ENCODE data around the gene CSNK2A1. TPM values are rescaled to one million over a fixed set of nuclear protein-coding genes. Genes with fewer than 3 reads are reported as not detected.
"Not testable (repeated sequence)": the region's sequence is repeated elsewhere in the genome, so short reads cannot be mapped to it uniquely, and the experiment has no call there.

The CSNK2A1 gene
- total RNA-seq (ENCODE audit: insufficient read depth, low replicate concordance) = 91.5 TPM

- DNase-seq (ENCODE audit: low spot score) = peak; percentile 98
Observed at GRCh38 chr20:543369-544152, at the start of gene CSNK2A1. Gene CSNK2A1, minus strand, starts transcription at chr20:543790. Its CDS starts 35,239 bp downstream, at chr20:508551.

GRCh38 chr20:592506-592905, 48.9 kb upstream of the CSNK2A1 start:
- DNase-seq (ENCODE audit: low spot score) = no peak

GRCh38 chr20:591941-592340, 48.4 kb upstream of the CSNK2A1 start:
- no peak for DNase-seq (ENCODE audit: low spot score)

DNA sequence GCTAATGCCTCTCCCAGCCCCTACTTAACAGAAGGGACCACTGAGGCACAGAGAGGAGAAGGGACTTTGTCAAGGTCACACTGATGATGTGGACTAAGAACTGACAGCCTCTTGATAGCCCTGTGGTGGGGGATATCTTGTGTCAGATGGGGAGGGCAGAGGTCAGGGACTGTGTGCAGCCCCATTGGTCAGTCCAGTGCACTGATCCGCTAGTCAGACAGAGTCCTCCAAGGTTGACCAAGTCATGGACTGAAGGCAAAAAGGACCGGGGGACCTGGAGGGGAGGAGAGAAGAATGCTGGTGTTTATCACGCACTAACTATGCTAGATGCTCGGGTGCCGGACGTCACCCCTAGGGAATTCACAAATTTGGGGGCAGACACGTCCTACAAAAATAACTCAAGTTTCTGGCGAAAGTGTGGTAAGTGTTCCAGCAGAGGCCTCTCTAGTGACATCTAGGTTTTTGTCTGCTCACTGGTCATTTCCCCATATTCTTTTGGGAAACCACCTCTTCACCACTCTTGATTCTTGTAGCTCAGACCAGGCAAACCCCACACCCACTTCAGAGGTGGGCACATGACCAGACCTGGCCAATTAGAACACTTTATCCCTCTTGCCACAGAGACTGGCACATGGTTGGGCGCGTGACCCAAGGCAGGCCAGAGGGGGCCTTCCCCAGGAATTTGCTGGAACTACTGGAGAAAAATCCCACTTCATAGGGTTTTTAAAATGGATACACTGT, 45.5 kb upstream of the CSNK2A1 start:
- DNase-seq (ENCODE audit: low spot score) = no peak

- no peak for DNase-seq (ENCODE audit: low spot score)
Observed at GRCh38 chr20:588476-588875, 44.9 kb upstream of the CSNK2A1 start.

GRCh38 chr20:584971-585301, 41.3 kb upstream of the CSNK2A1 start:
- no peak for DNase-seq (ENCODE audit: low spot score)

DNA sequence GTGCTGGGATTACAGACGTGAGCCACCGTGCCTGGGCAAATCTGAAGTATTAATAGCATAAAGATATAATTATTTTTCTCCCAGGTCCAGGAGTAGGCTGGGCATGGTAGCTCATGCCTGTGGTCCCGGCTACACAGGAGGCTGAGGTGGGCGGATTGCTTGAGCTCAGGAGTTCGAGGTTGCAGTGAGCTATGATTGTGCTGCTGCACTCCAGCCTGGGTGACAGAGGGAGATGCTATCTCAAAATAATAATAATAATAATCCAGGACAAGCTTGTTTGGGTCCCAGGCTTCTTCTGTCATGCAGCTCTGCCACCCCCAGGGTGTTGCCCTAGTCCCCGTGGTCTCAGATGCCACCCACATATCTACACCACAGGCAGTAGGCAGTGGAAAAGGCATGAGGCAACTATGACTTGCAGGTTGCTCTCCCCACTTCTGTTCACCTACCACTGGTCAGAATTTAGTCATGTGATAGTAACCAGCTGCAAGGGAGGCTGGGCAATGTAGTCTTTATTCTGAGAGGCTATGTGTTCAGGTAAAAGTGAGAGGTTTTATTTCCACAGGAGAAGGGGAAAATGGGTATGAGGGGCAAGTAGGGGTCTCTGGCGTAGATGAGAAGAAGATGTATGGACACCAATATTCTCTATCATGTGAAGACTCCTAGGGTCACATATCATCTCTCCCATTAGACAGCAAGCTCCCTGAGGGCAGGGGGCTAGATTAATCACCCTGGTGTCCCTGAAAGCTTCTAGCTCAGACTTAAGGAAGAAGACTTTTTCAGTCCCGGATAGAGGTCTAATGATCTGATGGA, 40.8 kb upstream of the CSNK2A1 start:
- no peak for DNase-seq (ENCODE audit: low spot score)

- DNase-seq (ENCODE audit: low spot score) = no peak
Observed at GRCh38 chr20:582204-582603, 38.6 kb upstream of the CSNK2A1 start.

GRCh38 chr20:578940-579690, 35.5 kb upstream of the CSNK2A1 start:
- not testable (repeated sequence) for DNase-seq (ENCODE audit: low spot score)

- no peak for DNase-seq (ENCODE audit: low spot score)
Observed at GRCh38 chr20:577167-577791, 33.7 kb upstream of the CSNK2A1 start.

DNA sequence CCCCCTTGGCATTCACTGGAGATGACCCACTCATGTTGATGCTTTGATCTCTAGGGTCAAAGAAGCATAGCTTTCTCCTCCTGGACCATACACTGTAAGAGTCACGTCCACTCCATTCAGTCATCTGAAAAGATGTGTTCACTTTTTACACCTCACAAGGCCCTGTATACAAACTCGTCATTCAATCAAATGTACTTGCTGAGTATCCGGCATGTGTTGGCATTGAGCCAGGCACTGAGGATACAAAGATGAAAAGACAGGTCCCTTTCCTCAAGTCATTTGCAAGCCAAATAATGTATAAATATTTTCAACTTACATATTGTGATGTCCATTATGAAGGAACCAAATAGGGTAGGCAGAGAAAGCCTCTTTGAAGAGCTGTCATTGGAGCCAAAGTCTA, 32.6 kb upstream of the CSNK2A1 start:
- no peak for DNase-seq (ENCODE audit: low spot score)

DNA sequence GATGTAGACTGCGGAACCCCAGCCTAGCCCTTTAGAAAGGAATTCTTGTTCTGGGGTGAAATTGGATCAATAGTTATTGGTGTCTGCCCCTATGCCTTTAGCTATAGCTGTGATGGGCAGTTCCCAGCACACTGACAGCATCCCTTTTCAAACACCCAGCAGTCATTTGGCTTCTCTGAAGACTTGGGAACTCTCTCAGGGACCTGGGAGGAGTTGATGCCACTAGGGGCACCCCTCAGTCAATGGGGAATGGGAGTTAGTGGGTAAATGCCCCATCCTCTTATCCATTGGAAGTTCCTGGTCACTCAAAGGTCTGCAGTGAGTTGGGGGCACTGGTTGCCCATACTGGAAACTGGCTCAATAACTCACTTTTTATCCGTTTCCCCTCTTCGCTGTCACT, 31.6 kb upstream of the CSNK2A1 start:
- DNase-seq (ENCODE audit: low spot score) = no peak

GRCh38 chr20:574297-574942, 30.8 kb upstream of the CSNK2A1 start:
- no peak for DNase-seq (ENCODE audit: low spot score)

DNA sequence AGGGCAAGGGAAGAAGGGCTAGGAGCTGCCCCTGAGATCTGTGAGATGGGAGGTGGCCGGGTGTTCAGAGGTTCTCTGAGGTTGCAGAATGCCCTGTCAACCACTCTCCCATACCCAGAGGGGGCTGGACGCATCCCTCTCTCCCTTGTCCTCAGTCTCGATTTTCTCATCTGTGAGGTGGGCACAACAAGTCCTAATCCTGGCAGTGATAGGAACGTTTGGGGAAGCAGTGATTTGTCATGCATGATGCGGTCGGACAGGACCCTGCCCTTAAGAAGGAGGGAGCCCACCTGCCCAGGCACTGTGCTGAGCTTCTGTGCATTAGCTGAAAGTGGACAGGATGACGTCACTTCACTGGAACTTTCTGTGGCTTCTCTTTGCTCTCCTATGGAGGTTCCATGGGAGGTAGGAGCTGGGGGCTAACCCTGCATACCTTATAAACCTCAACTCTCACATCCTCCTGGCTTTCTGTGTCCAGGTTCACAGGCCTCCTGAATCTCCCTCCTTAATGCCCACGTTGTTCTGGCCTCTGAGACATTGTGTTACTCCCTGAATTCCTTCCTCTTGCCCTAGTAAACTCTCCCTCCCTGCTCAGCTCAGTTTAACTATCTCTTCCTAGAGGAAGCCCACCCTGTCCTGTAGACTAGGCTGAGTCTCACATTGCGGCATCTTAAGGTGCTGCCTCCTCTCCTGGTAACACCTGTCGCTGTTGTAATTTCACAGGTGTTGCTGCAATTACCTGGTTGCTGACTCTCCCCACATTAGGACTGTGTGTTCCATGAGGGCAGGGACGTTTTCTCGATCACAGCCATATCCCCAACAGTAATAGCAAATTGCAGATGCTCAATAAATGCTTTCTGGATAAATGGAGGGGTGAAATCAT, 30.1 kb upstream of the CSNK2A1 start:
- DNase-seq (ENCODE audit: low spot score) = no peak

DNA sequence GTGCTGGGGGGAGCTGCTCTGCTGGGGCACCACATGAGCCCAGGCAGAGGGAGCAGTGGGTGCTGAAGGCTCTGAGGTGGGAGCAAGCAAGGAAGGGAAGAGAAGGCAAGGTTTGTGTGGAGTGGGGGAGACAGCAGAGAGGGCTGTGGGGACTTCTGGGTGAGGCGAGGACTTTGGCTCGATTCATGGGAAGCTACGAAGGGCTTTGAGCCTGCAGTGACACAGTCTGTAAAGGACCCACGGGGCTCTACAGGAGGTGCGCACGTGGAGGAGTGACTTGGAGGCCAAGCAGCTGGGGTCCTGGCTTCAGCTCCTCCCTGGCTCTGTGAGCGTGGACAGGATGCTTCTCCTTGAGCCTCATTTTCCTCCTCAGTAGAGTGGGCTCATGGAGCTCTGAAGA, 29.1 kb upstream of the CSNK2A1 start:
- no peak for DNase-seq (ENCODE audit: low spot score)

DNA sequence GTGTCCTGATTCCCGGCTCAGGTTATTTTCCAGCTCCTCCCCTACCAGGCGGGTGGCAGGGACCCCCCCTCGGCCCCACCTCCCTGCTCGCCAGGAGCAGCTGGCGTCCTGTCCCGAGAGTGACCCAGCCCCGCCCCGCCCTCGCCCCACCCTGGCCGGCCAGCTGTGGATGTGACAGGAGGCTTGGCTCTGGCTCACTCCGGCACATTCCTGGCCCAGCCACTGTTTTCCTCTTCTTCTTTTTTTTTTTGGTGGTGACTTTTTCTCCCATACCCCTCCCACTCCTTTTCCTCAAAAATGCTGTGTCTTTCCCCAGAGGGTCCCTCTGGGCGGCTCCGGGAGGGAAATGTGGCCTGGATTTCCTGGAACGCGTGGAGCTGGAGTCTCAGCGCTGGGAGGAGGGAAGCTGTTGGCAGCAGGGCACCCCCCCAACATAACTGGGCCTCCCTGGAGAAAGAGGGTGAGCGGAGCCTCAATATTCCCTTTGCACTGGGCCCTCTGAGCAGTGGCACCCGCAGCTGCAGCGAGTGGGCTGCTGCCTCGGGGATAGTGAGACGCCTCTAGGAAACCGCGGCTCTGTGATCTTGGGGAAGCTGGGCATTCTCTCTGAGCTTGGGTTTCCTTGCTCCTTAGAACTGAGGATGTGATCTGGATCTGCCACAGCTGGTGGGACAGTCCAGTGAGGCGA, 28.3 kb upstream of the CSNK2A1 start:
- peak; percentile 59 for DNase-seq (ENCODE audit: low spot score)

DNA sequence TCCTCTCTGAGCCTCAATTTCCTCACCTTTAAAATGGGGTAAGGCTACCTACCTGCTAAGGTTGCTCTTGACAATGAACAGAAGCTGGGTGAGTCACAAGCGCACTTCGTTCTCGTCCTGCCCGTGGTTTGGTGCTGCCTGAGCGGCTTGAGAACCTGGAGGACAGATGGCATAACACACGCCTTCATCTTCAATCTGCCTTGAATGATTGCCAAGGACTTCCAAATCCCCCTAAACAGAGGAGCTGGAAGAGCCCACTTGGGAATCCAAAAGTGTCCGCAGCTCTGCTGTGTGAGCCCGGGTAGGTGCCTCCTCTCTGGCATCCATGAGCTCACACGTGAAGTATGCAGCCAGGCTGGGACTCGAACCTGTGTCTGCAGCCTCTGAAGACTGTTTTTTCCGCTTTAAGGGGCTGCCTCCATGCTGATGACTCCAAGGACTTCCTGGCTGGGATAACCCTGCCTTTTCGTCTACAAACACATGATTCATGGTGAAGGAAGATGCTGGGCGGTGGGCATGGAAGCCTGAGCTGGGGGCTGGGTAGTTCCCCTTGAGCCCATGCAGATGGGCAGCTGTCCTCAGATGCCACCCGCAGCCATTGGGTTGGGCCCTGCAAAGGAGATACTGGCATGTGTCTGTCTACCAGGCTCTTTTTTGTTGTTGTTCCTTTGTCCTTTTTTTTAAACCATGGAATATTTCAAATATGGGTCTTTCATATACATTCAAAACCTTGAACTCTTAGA, 25.3 kb upstream of the CSNK2A1 start:
- no peak for DNase-seq (ENCODE audit: low spot score)

DNA sequence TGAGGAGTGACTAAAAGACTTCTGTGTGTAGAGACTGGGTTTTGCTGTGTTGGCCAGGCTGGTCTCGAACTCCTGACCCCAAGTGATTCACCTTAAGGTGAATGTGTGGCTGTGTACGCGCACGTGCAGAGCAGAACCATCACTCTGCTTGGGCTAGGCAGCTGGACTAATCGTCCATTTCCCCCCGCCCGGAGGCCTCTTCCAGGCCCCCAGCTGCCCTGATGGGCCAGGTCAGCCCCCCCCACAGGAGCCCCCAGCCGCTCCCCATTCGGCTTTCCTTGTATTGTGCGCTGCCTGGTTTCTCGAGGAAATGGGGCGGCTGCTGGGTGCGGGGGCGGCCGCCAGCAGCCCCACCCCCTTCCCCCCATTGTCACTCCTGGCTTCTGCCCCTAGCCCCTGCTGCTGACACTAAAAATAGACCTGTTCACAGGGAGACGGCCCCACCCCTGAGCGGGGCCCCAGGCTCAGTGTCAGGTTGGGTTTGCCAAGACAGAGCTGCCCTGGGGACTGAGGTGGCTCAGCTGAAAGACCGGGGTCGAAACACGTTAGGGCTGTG, 24.6 kb upstream of the CSNK2A1 start:
- DNase-seq (ENCODE audit: low spot score) = no peak
